Activated T-cell treated with anti-CD3 and anti-CD28 coated beads for 48 hours (primary cell): ENCODE measurements around the gene PTCHD4.
"Not testable (repeated sequence)": the region's sequence is repeated elsewhere in the genome, so short reads cannot be mapped to it uniquely, and the experiment has no call there.

Source experiments
- DNase-seq: peaks from one replicate; pipeline ENCODE4 v3.0.0-alpha.2; 2020; ENCODE audit warnings: low read depth

PTCHD4 gene

DNA sequence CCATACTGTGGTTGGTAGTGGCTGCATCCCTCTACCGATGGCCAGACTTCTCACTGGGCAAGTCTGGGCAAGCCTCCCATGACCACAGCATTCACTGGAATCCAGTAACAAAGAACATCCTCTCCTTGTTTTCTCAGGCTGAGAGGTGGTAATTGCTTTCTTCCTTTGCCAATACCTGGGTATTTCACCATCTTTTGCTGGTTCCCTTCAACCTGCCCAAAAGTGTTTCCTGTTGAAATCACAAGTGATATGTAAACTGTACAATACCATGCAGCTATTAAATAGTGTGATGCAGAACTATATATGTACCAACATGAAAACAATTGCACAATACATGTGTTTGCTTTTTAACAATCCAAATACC is at the start of gene PTCHD4:
PTCHD4 (minus strand) TSS at position 55 of the 364 bp plus-strand sequence. CDS start 42,240 bp downstream, outside the sequence.
- no peak for DNase-seq

DNA sequence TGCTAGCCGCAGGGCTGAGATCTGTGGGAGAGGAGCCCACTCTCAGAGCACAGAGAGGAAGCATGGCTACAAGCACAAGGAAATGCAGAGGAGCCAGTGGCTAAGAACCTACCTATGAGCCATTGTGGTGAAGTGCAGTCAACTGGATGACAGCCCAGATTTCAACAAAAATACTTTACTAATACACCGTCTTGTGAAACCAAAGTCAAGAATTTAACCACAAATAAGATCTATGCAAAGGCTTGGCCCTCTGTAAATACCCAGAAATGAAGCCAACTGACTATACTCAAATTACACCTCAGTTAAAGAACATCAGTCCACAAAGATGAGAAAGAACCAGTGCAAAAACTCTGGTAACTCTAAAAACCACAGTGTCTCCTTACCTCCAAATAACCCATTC is 40.1 kb upstream of the PTCHD4 start:
- no peak for DNase-seq

DNA sequence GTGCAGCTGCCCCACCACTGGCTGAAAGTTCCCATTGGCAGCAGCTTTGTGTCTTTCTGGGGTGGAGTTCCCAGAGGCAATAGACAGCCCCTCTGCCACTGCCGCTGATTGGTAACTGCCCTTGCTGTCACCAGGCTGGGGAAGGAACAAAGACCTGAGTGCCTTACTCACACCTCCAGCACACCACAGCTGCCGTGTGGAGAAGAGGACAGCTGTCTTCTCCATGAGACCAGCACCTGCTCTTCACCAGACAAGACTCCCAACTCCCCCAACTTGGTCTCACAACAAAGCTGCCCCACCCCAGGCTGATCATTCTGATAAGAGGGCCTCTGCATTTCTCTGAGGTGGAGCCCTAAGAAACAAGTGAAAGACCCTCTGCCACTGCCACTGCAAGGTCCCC is 39.7 kb upstream of the PTCHD4 start:
- DNase-seq, result no peak

DNA sequence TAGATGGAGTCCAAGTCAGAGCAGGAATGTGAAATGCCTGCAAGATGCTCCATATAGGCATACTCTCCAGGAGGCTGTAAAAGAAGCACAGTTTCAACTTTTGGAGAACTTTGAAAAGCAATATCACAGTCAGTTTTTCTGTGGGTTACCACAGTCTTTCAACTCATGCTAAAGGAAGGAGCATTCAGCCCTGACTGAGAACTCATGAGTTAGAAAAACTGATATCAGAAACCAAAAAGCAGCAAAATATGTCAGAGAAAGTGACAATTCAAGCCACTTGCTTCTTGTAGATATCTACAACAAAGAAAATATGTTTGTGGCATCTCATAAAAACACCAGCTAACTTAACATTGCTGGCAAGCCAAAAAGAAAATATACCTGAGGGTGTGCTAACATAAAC is 36.1 kb upstream of the PTCHD4 start:
- DNase-seq, result no peak

DNA sequence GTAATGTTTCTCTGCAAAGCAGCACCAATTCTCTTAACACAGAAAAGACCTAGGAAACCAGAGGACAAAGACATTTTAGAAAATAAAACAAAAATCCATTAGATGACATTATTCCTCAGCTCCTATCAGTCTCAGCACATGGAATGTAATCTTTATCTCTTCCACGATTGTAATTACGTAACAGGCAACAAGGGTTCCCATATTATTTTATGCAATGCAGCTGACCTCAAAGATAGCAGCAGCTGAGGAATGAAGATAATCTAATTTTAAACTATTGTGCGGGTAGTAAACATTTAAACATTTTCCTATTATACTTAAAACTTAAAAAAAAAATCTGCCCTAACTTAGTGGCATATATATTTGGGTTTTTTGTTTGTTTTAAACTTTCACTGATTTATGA is 33.0 kb upstream of the PTCHD4 start:
- no peak for DNase-seq

DNA sequence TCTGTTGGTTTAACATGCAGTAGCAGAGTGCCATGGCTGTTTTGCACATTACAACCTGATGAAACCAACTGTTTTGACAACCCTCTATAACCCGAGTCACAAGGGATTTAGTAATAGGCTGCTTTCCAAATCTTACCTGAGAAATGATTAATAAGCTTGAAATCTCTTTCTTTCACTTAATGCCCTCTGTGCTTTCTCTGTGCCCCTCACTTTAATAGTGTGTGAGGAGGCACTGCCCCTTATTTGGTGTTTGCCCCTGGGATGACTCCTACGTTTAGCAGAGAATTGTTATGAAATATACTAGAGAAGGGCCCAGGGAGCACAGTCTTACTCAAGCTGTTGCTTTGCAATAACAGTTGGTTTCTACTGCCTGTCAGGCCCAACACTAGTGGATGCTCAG is 31.0 kb upstream of the PTCHD4 start:
- no peak for DNase-seq

GRCh38 chr6:48139818-48140614 is 29.0 kb upstream of the PTCHD4 start:
- DNase-seq, result no peak

DNA sequence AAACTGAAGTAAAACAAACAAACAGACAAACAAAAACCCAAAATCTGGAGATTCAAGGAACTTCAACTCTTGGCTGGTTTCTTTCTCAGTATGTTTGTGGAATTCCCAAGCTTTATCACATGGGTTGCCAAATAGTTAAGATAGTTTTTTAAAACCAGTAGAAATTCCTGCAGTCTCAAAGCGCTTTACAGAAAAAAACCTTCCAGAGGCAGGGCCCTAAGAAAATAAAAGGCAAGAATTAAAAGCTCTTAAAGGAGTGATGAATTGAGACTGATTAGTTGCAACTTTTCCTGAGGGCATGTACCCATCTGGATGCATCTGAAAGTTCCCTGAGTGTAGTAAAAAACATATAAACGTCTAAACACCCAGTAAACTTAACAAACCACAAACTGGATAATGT is 25.9 kb upstream of the PTCHD4 start:
- no peak for DNase-seq

DNA sequence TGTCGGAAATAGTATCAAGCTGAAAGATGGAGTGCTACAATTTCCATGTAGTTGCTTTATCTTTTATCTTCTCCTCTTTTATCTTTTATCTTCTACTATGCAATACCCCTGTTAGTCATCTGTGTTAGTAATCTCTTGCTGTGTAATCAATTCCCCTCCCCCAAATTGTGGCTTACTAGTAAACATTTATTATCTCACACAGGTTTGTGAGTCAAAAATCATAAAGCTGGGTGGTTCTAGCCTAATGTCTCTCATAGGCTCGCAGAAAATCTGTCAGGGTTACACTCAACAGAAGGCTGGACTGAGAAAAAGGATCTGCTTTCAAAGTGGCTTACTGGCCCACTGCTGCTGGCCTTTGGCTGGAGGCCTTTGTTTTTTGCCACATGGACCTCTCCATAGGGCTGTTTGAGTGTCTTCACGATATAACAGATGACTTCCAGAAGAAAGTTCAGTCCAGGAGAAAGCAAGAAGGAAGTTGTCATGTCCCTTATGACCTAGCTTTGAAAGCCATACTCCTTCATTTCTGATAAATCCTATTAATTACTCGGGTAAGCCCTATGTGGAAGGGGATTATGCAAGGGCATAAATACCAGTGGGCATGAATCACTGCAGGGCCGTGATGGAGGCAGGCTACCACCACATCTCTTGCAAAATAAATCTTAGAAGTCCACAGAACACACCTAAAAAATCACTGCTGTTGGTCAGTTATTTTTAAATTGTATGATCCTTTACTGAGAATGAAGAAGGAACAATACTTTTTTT is 24.5 kb upstream of the PTCHD4 start:
- no peak for DNase-seq

DNA sequence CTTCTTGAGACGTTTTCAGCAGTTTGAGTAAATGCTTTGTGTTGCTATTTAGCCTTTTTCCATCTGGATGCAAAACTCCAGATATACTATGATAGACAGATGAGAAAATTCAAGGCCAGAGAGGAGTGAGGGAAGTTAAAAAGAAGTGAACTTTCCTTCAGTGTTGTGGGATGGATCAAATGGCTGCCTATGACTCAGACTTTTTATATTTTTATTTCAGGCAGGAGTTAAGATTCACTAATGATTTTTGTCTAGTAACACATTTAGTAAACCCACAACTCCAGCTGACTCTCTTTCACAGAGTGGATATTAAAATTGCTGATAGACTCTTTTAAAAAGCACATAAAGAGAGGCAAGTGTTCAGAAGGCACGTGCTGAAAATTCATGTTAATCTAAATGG is 23.2 kb upstream of the PTCHD4 start:
- no peak for DNase-seq

GRCh38 chr6:48123601-48124000 is 12.6 kb upstream of the PTCHD4 start:
- DNase-seq, result no peak

DNA sequence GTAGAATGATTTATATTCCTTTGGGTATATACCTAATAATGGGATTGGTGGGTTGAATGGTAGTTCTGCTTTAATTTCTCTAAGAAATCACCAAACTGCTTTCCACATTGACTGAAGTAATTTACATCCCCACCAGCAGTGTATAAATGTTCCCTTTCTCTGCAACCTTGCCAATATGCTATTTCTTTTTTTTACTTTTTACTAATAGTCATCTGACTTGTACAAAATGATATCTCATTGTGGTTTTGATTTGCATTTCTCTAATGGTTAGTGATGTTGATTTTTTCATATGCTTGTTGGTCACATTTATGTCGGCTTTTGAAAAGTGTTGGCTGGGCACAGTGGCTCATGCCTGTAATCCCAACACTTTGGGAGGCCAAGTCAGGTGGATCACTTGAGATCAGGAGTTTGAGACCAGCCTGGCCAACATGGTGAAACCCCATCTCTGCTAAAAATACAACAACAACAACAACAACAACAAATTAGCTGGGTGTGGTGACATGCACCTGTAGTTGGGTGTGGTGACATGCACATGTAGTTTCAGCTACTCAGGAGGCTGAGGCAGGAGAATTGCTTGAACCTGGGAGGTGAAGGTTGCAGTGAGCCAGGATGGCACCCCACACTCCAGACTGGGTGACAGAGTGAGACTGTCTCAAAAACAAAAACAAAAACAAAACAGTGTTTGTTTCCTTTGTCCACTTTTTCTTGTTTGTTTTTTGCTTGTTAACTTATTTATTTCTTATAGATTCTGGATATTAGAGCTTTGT is 11.2 kb upstream of the PTCHD4 start:
- DNase-seq, result not testable (repeated sequence)

GRCh38 chr6:48116699-48117645 is 6.0 kb upstream of the PTCHD4 start:
- no peak for DNase-seq

DNA sequence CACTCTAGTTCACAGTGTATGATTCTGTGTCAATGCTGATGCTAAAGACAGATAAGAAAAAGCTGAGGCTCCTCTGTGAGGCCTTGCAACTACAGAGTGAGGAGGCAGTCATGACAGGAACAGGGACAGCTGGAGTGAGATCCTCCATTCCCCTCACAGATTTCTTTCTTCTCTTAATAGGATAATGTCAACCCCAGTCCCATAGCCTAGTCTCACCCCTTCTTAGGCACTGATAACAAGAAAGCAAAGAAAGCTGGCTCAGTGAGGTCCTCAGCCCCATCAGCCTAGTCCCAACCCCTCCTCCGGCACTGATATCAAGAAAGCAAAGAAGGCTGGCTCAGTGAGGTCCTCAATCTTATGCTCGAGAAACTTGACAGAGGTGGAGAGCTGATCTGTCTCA is 2.1 kb upstream of the PTCHD4 start:
- DNase-seq, result no peak

- DNase-seq, result no peak
Observed at GRCh38 chr6:48111575-48111974, 578 bp upstream of the PTCHD4 start.

DNA sequence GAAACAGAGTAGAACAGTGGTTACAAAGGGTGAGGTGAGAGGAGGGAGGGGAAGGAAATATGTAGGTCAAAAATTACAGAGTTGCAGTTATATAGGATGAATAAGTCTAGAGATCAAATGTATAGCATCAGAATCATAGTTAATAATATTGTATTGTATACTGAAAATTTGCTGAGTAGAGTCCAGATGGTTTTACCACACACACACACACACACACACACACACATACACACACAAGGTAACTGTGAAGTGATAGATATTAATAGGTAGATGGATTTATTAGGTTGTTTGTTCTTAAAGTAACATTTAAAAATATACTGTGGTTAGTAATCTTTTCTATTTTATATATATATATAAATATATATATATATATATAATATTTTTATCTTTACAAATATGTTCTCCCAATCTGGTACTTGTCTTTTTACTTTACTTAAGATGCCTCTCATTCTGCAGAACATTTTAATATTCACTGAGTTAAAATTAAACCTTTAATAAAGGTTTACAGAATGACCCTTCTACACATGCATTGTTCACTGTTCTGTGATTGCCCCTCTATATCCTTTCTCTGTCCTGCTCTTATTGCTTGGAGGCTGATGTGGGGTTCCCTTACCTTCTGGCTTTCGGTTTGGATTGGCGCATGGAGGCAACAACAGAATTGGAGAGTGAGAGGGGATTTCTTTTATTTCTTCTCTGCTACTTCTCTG is 408 bp downstream of the PTCHD4 start:
- no peak for DNase-seq

GRCh38 chr6:48109944-48110343 is 1.1 kb downstream of the PTCHD4 start:
- DNase-seq, result no peak

GRCh38 chr6:48102476-48103195 is 8.4 kb downstream of the PTCHD4 start:
- DNase-seq, result not testable (repeated sequence)

GRCh38 chr6:48101290-48101689 is 9.7 kb downstream of the PTCHD4 start:
- no peak for DNase-seq

DNA sequence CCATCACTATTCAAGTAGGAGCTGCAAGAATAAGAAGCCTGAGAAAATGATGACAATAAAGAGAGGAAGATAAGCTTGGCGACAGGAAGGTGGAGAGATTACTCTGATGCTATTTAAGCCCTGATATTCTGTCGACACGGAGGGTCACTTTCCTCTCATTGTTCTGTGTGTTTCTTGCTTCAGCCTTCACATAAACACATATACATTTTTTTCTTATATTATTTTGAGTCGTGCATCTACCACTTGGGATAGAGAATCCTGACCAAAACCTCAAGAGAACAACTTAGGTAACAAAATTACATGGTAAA is 10.5 kb downstream of the PTCHD4 start:
- DNase-seq, result no peak
